Kidney epithelial cell (primary cell): ENCODE data around the gene SENP1. TPM values are rescaled to one million over a fixed set of nuclear protein-coding genes. Genes with fewer than 3 reads are reported as not detected.
"Not testable (repeated sequence)": the region's sequence is repeated elsewhere in the genome, so short reads cannot be mapped to it uniquely, and the experiment has no call there.

Experiments
- DNase-seq: peaks from one replicate; pipeline ENCODE4 v3.0.0-alpha.2; 2010; ENCODE audit warnings: low read depth
- H3K27me3 ChIP-seq: 2 replicates; pipeline ENCODE4 v1.6.0; 2011; ENCODE audit warnings: low read length; ENCODE audit not compliant: control insufficient read depth, insufficient read depth
- H3K36me3 ChIP-seq: 2 replicates; pipeline ENCODE4 v1.5.1; 2011; ENCODE audit warnings: low read length; ENCODE audit not compliant: control insufficient read depth, insufficient read depth
- H3K4me3 ChIP-seq: 2 replicates; pipeline ENCODE4 v1.5.1; 2011; ENCODE audit warnings: low read depth, mild to moderate bottlenecking, control low read depth, low read length
- CTCF ChIP-seq: IDR thresholded peaks from 2 replicates; pipeline ENCODE4 v1.5.1; 2011; ENCODE audit warnings: mild to moderate bottlenecking, moderate library complexity, low read length, control low read depth, inconsistent platforms; ENCODE audit not compliant: insufficient read depth, poor library complexity, severe bottlenecking
- total RNA-seq: library from RNA; depleted of rRNA; stranded (reverse); fragments of >200 nt; gene quantifications from 2 replicates; pipeline ENCODE4 v1.2.3, GENCODE V29; 2015

Gene SENP1
- total RNA-seq, 1 donor from 2014 or later: 13.2 TPM

- Histone ChIP-seq H3K27me3 (no peaks in the 10 kb centered on the region), H3K36me3 (peaks cover 2% of the 10 kb centered on the region), H3K4me3 (no peak overlapping the region)
- no peak for TF ChIP-seq CTCF
- no peak for DNase-seq
Observed at GRCh38 chr12:48125985-48126384, 20.1 kb upstream of the SENP1 start.

- not testable (repeated sequence) for H3K27me3 ChIP-seq, H3K4me3 ChIP-seq, H3K36me3 ChIP-seq, DNase-seq
Observed at GRCh38 chr12:48125542-48125941, 19.7 kb upstream of the SENP1 start.

- Histone ChIP-seq H3K4me3 (no peak overlapping the region), H3K36me3 (peaks cover 2% of the 10 kb centered on the region)
Observed at GRCh38 chr12:48123169-48123568, 17.3 kb upstream of the SENP1 start.

GRCh38 chr12:48122065-48122834 is 16.4 kb upstream of the SENP1 start:
- peaks cover 2% of the 10 kb centered on the region for H3K36me3 ChIP-seq
- H3K27me3 ChIP-seq: no peaks in the 10 kb centered on the region

More at GRCh38 chr12:48123169-48123568, 17.3 kb upstream of the SENP1 start:
- H3K27me3 ChIP-seq: no peaks in the 10 kb centered on the region
- no peak for DNase-seq
- no peak for TF ChIP-seq CTCF

GRCh38 chr12:48121522-48121921 is 15.6 kb upstream of the SENP1 start:
- H3K27me3 ChIP-seq: no peaks in the 10 kb centered on the region
- H3K36me3 ChIP-seq: peaks cover 2% of the 10 kb centered on the region
- no peak overlapping the region for H3K4me3 ChIP-seq
- DNase-seq: no peak
- TF ChIP-seq CTCF: no peak

More at GRCh38 chr12:48122065-48122834, 16.4 kb upstream of the SENP1 start:
- no peak overlapping the region for H3K4me3 ChIP-seq
- DNase-seq: no peak
- TF ChIP-seq CTCF: no peak

- H3K36me3 ChIP-seq: peaks cover 2% of the 10 kb centered on the region
- no peak for TF ChIP-seq CTCF
- peak overlapping the region; percentile 63 for H3K4me3 ChIP-seq
- no peak for DNase-seq
- no peaks in the 10 kb centered on the region for H3K27me3 ChIP-seq
Observed at GRCh38 chr12:48119834-48120195, 13.9 kb upstream of the SENP1 start.
